ENCODE data around the gene GBX2. TPM values are rescaled to one million over a fixed set of nuclear protein-coding genes. Genes with fewer than 3 reads are reported as not detected.

The GBX2 gene
- total and polyA plus RNA-seq, 4 donors: 1.9 to 10.8 (median 6.9) TPM

Small RNA genes within 50 kb of the gene (small RNA-seq; reads per million reads assigned to genes)
- gene RF00019 (ENCODE audit: low replicate concordance) (not detected), gene RNU1-31P (ENCODE audit: low replicate concordance) (not detected)

Other genes with a start within 250 kb of the GBX2 start
- under 1 TPM; 0.39 to 0.50 TPM for gene ASB18, start 96.0 kb upstream of the GBX2 start, total RNA-seq
- under 1 TPM; 0.06 to 0.84 TPM for gene ASB18, start 96.0 kb upstream of the GBX2 start, polyA plus RNA-seq (ENCODE audit: insufficient read length in 2 of 2)